WTC11 (cell line): Measurements from ENCODE around the gene FMR1NB. TPM values are rescaled to one million over a fixed set of nuclear protein-coding genes. Genes with fewer than 3 reads are reported as not detected.

Experiments used
- total RNA-seq: library from RNA; stranded (reverse); gene quantifications from 3 replicates; pipeline ENCODE4 v1.2.3, GENCODE V29; 2021

The FMR1NB gene
- total RNA-seq, 1 experiment from 2014 or later, result not detected

Other genes starting within 250 kb of the FMR1NB start
- 32.7 to 34.3 TPM (median 33.8 TPM) in 3 replicates for gene FMR1, start 69.4 kb upstream of the FMR1NB start, total RNA-seq